Fibroblast of mammary gland (primary cell): ENCODE results near the gene ENDOG.
"Not testable (repeated sequence)": the region's sequence is repeated elsewhere in the genome, so short reads cannot be mapped to it uniquely, and the experiment has no call there.

Source experiments
- DNase-seq: peaks from one replicate; pipeline ENCODE4 v3.0.0-alpha.2; 2010; ENCODE audit warnings: low read depth
- H3K4me3 ChIP-seq: 2 replicates; pipeline ENCODE4 v1.5.1; 2011; ENCODE audit warnings: low read depth, mild to moderate bottlenecking, low read length, moderate library complexity; ENCODE audit not compliant: control insufficient read depth
- TF ChIP-seq, protein P1 (sequence below): conservative IDR thresholded peaks from 2 replicates; pipeline ENCODE4 v1.5.1; 2011; ENCODE audit warnings: low read depth, low read length, inconsistent platforms; ENCODE audit not compliant: control insufficient read depth, insufficient read depth

Gene ENDOG

GRCh38 chr9:128774804-128775203 is 43.5 kb upstream of the ENDOG start:
- TF ChIP-seq, protein P1, sequence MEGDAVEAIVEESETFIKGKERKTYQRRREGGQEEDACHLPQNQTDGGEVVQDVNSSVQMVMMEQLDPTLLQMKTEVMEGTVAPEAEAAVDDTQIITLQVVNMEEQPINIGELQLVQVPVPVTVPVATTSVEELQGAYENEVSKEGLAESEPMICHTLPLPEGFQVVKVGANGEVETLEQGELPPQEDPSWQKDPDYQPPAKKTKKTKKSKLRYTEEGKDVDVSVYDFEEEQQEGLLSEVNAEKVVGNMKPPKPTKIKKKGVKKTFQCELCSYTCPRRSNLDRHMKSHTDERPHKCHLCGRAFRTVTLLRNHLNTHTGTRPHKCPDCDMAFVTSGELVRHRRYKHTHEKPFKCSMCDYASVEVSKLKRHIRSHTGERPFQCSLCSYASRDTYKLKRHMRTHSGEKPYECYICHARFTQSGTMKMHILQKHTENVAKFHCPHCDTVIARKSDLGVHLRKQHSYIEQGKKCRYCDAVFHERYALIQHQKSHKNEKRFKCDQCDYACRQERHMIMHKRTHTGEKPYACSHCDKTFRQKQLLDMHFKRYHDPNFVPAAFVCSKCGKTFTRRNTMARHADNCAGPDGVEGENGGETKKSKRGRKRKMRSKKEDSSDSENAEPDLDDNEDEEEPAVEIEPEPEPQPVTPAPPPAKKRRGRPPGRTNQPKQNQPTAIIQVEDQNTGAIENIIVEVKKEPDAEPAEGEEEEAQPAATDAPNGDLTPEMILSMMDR: no peak
- no peak overlapping the region for H3K4me3 ChIP-seq
- DNase-seq: no peak

DNA sequence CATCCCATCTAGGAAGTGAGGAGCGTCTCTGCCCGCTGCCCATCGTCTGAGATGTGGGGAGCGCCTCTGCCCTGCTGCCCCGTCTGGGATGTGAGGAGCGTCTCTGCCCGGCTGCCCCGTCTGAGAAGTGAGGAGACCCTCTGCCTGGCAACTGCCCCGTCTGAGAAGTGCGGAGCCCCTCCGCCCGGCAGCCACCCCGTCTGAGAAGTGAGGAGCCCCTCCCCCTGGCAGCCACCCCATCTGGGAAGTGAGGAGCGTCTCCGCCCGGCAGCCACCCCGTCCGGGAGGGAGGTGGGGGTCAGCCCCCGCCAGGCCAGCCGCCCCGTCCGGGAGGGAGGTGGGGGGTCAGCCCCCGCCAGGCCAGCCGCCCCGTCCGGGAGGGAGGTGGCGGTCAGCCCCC is 38.2 kb upstream of the ENDOG start:
- DNase-seq, H3K4me3 ChIP-seq: not testable (repeated sequence)

GRCh38 chr9:128781187-128782070 is 36.9 kb upstream of the ENDOG start:
- TF ChIP-seq, protein P1: no peak
- no peak overlapping the region for H3K4me3 ChIP-seq
- DNase-seq: no peak

DNA sequence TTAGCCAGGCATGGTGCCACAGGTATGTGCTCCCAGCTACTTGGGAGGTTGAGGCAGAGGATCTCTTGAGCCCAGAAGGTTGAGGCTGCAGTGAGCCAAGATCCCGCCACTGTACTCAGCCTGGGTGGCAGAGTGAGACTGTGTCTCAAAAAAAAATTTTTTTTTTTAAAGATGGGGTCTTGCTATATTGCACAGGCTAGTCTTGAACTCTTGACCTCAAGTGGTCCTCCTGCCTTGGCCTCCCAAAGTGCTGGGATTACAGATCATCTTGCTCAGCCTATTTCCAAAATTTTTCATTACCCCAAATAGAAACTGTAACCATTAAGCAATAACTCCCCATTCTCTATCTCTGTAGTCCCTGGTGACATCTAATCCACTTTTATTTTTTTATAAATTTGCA is 35.6 kb upstream of the ENDOG start:
- DNase-seq: no peak

GRCh38 chr9:128785427-128785826 is 32.9 kb upstream of the ENDOG start:
- no peak overlapping the region for H3K4me3 ChIP-seq
- no peak for DNase-seq
- TF ChIP-seq, protein P1: no peak

More for the DNA sequence above, 35.6 kb upstream of the ENDOG start:
- H3K4me3 ChIP-seq: no peak overlapping the region
- TF ChIP-seq, protein P1: no peak

- TF ChIP-seq, protein P1: no peak
- peak; percentile 66 for DNase-seq
- peak within 1 kb of the TSS; percentile 94 for H3K4me3 ChIP-seq
Measured at GRCh38 chr9:128786681-128787601, 31.4 kb upstream of the ENDOG start, which contains the start of gene TBC1D13. TSS of gene TBC1D13 (plus strand) at chr9:128787253. CDS start at chr9:128787354, 101 bp downstream.
